ENCODE data around the gene BTBD9.
A peak's percentile ranks its signal among the peaks of the same experiment; 100 is the strongest.

BTBD9 gene

DNA sequence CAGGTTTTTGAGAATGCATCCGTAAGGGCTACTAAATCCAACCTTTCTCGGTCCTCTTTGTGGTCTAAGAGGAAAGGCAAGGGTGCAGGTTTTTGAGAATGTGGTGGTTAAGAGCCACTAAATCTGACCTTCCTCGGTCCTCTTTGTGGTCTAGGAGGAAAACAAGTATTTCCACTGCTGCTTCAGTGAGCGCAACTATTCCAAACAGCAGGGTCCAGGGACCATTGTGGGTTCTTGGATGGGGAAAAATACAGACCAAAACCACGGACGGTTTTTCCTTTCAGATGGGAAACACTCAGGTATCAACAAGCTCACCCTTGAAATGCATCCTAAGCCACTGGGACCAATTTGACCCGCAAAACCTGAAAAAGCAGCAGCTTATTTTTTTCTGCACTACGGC is 21.9 kb downstream of the BTBD9 start:
- no peak for TF ChIP-seq CTCF (IDR thresholded peaks at IDR 0.05; ENCODE audit: insufficient read depth, low read depth, low read length, missing control alignments)
- no peak for DNase-seq (ENCODE audit: low read depth)

DNA sequence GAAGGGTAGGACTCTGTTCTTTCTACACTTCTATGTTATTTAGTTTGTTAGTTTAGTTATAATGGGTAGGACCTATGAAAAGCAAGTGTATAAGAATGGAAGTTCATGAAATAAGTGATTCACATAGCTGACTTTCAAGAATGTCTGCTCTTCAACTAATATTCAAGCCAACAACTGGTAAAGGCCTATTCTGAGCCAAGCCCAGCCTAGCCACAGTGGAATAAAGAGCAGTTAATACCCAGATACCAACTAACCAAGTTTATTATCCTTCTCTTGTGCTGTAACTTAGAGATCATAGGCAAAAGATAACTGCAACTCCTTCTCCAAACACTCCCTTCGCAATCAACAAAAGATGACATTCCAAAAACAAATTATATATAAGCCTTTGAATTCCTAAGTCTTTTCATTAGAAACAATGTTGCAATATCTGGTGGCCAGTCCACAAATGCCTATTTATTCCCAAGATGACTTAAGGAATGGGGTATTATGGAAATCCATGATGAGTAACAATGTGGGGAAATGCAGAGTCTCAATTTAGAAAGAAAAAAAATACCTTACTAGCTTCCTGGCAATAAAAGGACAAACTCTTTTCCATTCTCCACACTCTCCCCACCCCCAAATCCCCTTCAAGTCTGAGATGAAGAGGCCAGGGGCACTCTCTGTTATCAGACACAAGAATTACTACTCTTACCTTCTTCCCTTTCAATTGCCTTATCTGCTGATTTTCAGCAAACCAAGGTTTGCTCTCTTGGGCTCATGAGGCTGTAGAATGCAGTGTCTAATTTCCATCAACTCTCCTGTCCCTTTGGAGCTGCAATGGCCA is 27.4 kb downstream of the BTBD9 start:
- no peak for TF ChIP-seq CTCF (IDR thresholded peaks at IDR 0.05; ENCODE audit: insufficient read depth, low read depth, low read length, missing control alignments)
- H3K4me3 ChIP-seq (ENCODE audit: low read length): no peak overlapping the region
- peak; percentile 38 for DNase-seq (ENCODE audit: low read depth)

More for the DNA sequence above, 21.9 kb downstream of the BTBD9 start:
- no peak overlapping the region for H3K4me3 ChIP-seq (ENCODE audit: low read length)

GRCh38 chr6:38610050-38610625 is 29.6 kb downstream of the BTBD9 start:
- DNase-seq (ENCODE audit: low read depth): no peak
- no peak overlapping the region for H3K4me3 ChIP-seq (ENCODE audit: low read length)
- TF ChIP-seq CTCF (IDR thresholded peaks at IDR 0.05; ENCODE audit: insufficient read depth, low read depth, low read length, missing control alignments): no peak

DNA sequence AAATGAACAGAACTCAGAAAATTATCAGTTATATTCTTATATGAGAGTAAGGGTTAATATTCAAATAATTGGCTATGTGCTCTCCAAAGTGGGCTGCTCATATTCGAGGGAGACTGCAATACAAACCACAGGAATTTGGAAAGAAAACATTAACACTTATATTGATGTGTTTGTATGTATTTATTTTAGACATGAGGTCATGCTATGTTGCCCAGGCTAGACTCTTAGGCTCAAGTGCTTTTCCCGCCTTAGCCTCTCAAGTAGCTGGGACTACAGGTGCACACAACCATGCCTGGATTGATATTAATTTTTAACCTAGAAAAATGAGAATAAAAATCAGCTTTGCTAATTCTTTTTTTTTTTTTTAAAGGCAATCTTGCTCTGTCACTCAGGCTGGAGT is 35.0 kb downstream of the BTBD9 start:
- TF ChIP-seq CTCF (IDR thresholded peaks at IDR 0.05; ENCODE audit: insufficient read depth, low read depth, low read length, missing control alignments): no peak
- no peak for DNase-seq (ENCODE audit: low read depth)
- no peak overlapping the region for H3K4me3 ChIP-seq (ENCODE audit: low read length)

- no peak for TF ChIP-seq CTCF (IDR thresholded peaks at IDR 0.05; ENCODE audit: insufficient read depth, low read depth, low read length, missing control alignments)
- DNase-seq (ENCODE audit: low read depth): peak; percentile 8
- H3K4me3 ChIP-seq (ENCODE audit: low read length): no peak overlapping the region
These were observed 35.8 kb downstream of the BTBD9 start for GRCh38 chr6:38603966-38604365.

GRCh38 chr6:38603496-38603895 is 36.2 kb downstream of the BTBD9 start:
- TF ChIP-seq CTCF (IDR thresholded peaks at IDR 0.05; ENCODE audit: insufficient read depth, low read depth, low read length, missing control alignments): no peak
- DNase-seq (ENCODE audit: low read depth): no peak
- no peak overlapping the region for H3K4me3 ChIP-seq (ENCODE audit: low read length)
